Erythroblast (primary cell): Measurements from ENCODE around the gene ISX.

Experiments used
- GATA1 ChIP-seq: IDR thresholded peaks from 2 replicates; pipeline ENCODE4 v1.6.1; 2011; ENCODE audit warnings: low read depth, mild to moderate bottlenecking, control low read depth, low read length, moderate library complexity
- POLR2A ChIP-seq: IDR thresholded peaks from 2 replicates; pipeline ENCODE4 v1.6.1; 2011; ENCODE audit warnings: mild to moderate bottlenecking, low read length

DNA sequence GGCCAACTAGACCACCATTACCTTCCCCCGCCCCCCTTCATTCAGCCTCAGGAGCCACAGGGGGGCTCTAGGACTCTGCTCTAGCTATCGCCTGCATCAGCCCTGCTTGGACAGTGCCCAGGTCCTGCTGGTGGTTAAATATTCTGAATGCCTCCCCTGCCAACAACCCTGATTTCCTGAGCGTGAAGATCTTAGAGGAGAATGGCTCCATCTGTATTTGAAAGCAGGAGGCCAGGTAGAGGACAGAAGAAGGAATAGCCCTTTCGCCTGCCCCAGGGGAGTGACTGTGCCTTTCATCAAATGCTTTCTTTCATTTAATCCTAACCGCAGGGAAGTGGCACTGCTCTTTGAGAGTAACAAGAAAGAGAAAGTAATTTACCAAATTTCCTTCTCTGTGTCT is 69.2 kb downstream of the ISX start:
- TF ChIP-seq POLR2A (no peak), GATA1 (no peak)
